A549 (cell line): Measurements from ENCODE around the gene C2orf42. TPM values are rescaled to one million over a fixed set of nuclear protein-coding genes. Genes with fewer than 3 reads are reported as not detected.

Source experiments
- ATAC-seq, 2 experiments: fragments of 200-7000 bp in 1 of 2; fragments of >200 bp in 1 of 2; cut with Nextera tagmentation in 1 of 2; cut with Tn5 transposase in 1 of 2; 3 replicates each; pipeline versions ENCODE4 v1.8.0 to v1.9.1; 2018 to 2020; ENCODE audit warnings: mild to moderate bottlenecking in 1 of 2, moderate library complexity in 1 of 2
- CTCF ChIA-PET: fragments of 300-600 bp; sonication (Branson Sonifier 250); formaldehyde crosslinking; extraction: SDS; loops from one replicate; lab custom pipeline; 2021; ENCODE audit warnings: antibody characterized with exemption, inconsistent platforms; lab: Yijun Ruan, JAX
- POLR2A ChIA-PET: fragments of 350-600 bp; formaldehyde crosslinking; extraction: SDS; loops from one replicate; lab custom pipeline; 2021; ENCODE audit warnings: antibody characterized with exemption, inconsistent platforms; lab: Yijun Ruan, JAX
- DNase-seq, 2 experiments: peaks; one replicate each; pipeline versions ENCODE4 v3.0.0 to v3.0.0-alpha.2; 2011 to 2016; ENCODE audit warnings: low read depth in 1 of 2, low spot score in 1 of 2
- FAIRE-seq: peaks from 2 replicates; lab custom pipeline; 2011; peaks lifted over from hg19 to GRCh38; lab: Jason Lieb, UNC
- H3K27ac ChIP-seq, 2 experiments: fragments of >200 bp; sonication (Bioruptor Twin); formaldehyde crosslinking; 3 replicates each; pipeline ENCODE4 v1.5.1; 2016 to 2017
- H3K4me1 ChIP-seq: fragments of >200 bp; sonication (Bioruptor Twin); formaldehyde crosslinking; 3 replicates; pipeline ENCODE4 v1.6.1; 2016
- H3K4me2 ChIP-seq: fragments of >200 bp; sonication (Bioruptor Twin); formaldehyde crosslinking; 3 replicates; pipeline ENCODE4 v1.6.1; 2016
- H3K4me3 ChIP-seq: fragments of >200 bp; sonication (Bioruptor Twin); formaldehyde crosslinking; 3 replicates; pipeline ENCODE4 v1.5.1; 2016
- H3K9me3 ChIP-seq: fragments of >200 bp; sonication (Bioruptor Twin); formaldehyde crosslinking; 3 replicates; pipeline ENCODE4 v1.6.1; 2016
- BHLHE40 ChIP-seq: IDR thresholded peaks from 2 replicates; pipeline ENCODE4 v1.6.1; 2012; ENCODE audit warnings: low read depth, low read length, inconsistent platforms
- CBX2 ChIP-seq: fragments of 200-600 bp; sonication (generic); IDR thresholded peaks from 2 replicates; pipeline ENCODE4 v1.6.1; 2016; ENCODE audit warnings: low read depth, mild to moderate bottlenecking, borderline replicate concordance
- CBX8 ChIP-seq: fragments of 200-600 bp; sonication (generic); IDR thresholded peaks from 2 replicates; pipeline ENCODE4 v1.6.1; 2016
- CHD4 ChIP-seq: fragments of 200-600 bp; sonication (generic); IDR thresholded peaks from 2 replicates; pipeline ENCODE4 v1.6.1; 2016; ENCODE audit warnings: antibody characterized with exemption, mild to moderate bottlenecking, borderline replicate concordance
- EHF ChIP-seq: fragments of 250-450 bp; sonication (Bioruptor Pico); IDR thresholded peaks from 2 replicates; pipeline ENCODE4 v1.5.0; 2020; ENCODE audit warnings: mild to moderate bottlenecking
- FOSB ChIP-seq: fragments of 250-450 bp; sonication (Bioruptor Pico); IDR thresholded peaks from 2 replicates; pipeline ENCODE4 v1.5.0; 2020; ENCODE audit warnings: mild to moderate bottlenecking, moderate library complexity
- FOXS1 ChIP-seq: fragments of 250-450 bp; sonication (Bioruptor Pico); IDR thresholded peaks from 2 replicates; pipeline ENCODE4 v1.5.0; 2020; ENCODE audit warnings: mild to moderate bottlenecking, moderate library complexity
- GATA3 ChIP-seq: IDR thresholded peaks from 2 replicates; pipeline ENCODE4 v1.6.1; 2012; ENCODE audit warnings: borderline replicate concordance
- HEYL ChIP-seq: fragments of 250-450 bp; sonication (Bioruptor Pico); IDR thresholded peaks from 2 replicates; pipeline ENCODE4 v1.8.0; 2021; ENCODE audit warnings: mild to moderate bottlenecking, moderate library complexity
- HOXA7 ChIP-seq: fragments of 250-450 bp; sonication (Bioruptor Pico); IDR thresholded peaks from 2 replicates; pipeline ENCODE4 v1.5.0; 2020; ENCODE audit warnings: mild to moderate bottlenecking, moderate library complexity
- MAFK ChIP-seq: fragments of 450-650 bp; IDR thresholded peaks from 2 replicates; pipeline ENCODE4 v1.6.1; 2014; ENCODE audit not compliant: partially characterized antibody
- MAZ ChIP-seq: fragments of 150-350 bp; IDR thresholded peaks from 2 replicates; pipeline ENCODE4 v1.6.1; 2014; ENCODE audit warnings: antibody characterized with exemption, low read depth, low read length, borderline replicate concordance
- MYC ChIP-seq: IDR thresholded peaks from 2 replicates; pipeline ENCODE4 v1.6.1; 2012; ENCODE audit warnings: mild to moderate bottlenecking, inconsistent platforms, low read length, improper control_type of control experiment, borderline replicate concordance
- NPAS2 ChIP-seq: fragments of 250-450 bp; sonication (Bioruptor Pico); IDR thresholded peaks from 2 replicates; pipeline ENCODE4 v1.8.0; 2022; ENCODE audit warnings: mild to moderate bottlenecking, moderate library complexity, borderline replicate concordance
- PHF8 ChIP-seq: fragments of 200-600 bp; sonication (generic); IDR thresholded peaks from 2 replicates; pipeline ENCODE4 v1.6.1; 2016; ENCODE audit warnings: low read depth, mild to moderate bottlenecking, antibody characterized with exemption, moderate library complexity, borderline replicate concordance
- POLR2A ChIP-seq: IDR thresholded peaks from 2 replicates; pipeline ENCODE4 v1.6.1; 2012; ENCODE audit warnings: mild to moderate bottlenecking, low read length
- POLR2AphosphoS2 ChIP-seq: conservative IDR thresholded peaks from 2 replicates; pipeline ENCODE4 v1.6.1; 2012; ENCODE audit warnings: low read length, improper control_type of control experiment, inconsistent platforms
- RFX5 ChIP-seq: fragments of 450-650 bp; IDR thresholded peaks from 2 replicates; pipeline ENCODE4 v1.7.1; 2014; ENCODE audit warnings: antibody characterized with exemption, mild to moderate bottlenecking, moderate library complexity
- TFCP2L1 ChIP-seq: fragments of 250-450 bp; sonication (Bioruptor Pico); IDR thresholded peaks from 2 replicates; pipeline ENCODE4 v1.5.0; 2021; ENCODE audit warnings: mild to moderate bottlenecking
- TP53 ChIP-seq: fragments of 250-450 bp; sonication (Bioruptor Pico); IDR thresholded peaks from 2 replicates; pipeline ENCODE4 v1.5.0; 2021; ENCODE audit warnings: mild to moderate bottlenecking, moderate library complexity
- ZC3H11A ChIP-seq: fragments of 450-650 bp; IDR thresholded peaks from 2 replicates; pipeline ENCODE4 v1.6.1; 2014; ENCODE audit warnings: antibody characterized with exemption, mild to moderate bottlenecking
- ZNF302 ChIP-seq: fragments of 250-450 bp; sonication (Bioruptor Pico); IDR thresholded peaks from 2 replicates; pipeline ENCODE4 v1.9.0; 2021; ENCODE audit warnings: inconsistent platforms, mild to moderate bottlenecking, moderate library complexity
- ZSCAN20 ChIP-seq: fragments of 250-450 bp; sonication (Bioruptor Pico); IDR thresholded peaks from 2 replicates; pipeline ENCODE4 v1.8.0; 2022; ENCODE audit warnings: mild to moderate bottlenecking, moderate library complexity
- WGBS: methylation state at CpG from one replicate; pipeline ENCODE4 v1.1.6; 2017; ENCODE audit errors: missing lambda C conversion rate; 5-methylcytosine and 5-hydroxymethylcytosine counted together
- polyA plus RNA-seq, 4 experiments: library from polyadenylated mRNA; depleted of rRNA in 3 of 4; stranded (reverse); fragments of >200 nt; fragmentation: RNase III in 1 of 4; extraction: RNeasy Plus Mini Kit Qiagen cat#74134 plus additional on column Dnase treatment in 1 of 4; gene quantifications; 2 replicates in 3 of 4; 3 replicates in 1 of 4; pipeline ENCODE4 v1.2.3, GENCODE V29; 2011 to 2017
- TF ChIP-seq, protein P1 (sequence below): fragments of 450-650 bp; IDR thresholded peaks from 2 replicates; pipeline ENCODE4 v1.6.1; 2014; ENCODE audit warnings: antibody characterized with exemption
- TF ChIP-seq, protein P2 (sequence below): fragments of >200 bp; sonication (Bioruptor Twin); formaldehyde crosslinking; IDR thresholded peaks from 3 replicates; pipeline ENCODE4 v1.5.1; 2016
- TF ChIP-seq, protein P3 (sequence below): fragments of >200 bp; sonication (Bioruptor Twin); formaldehyde crosslinking; IDR thresholded peaks from 2 replicates; pipeline ENCODE4 v1.6.1; 2016
- TF ChIP-seq, protein P4 (sequence below): fragments of 250-450 bp; sonication (Bioruptor Pico); IDR thresholded peaks from 2 replicates; pipeline ENCODE4 v1.5.0; 2020; ENCODE audit warnings: low read depth, mild to moderate bottlenecking, moderate library complexity
- TF ChIP-seq, protein P5 (sequence below): IDR thresholded peaks from 2 replicates; pipeline ENCODE4 v1.6.1; 2012
- TF ChIP-seq, protein P6 (sequence below): IDR thresholded peaks from 2 replicates; pipeline ENCODE4 v1.6.1; 2012

The C2orf42 gene
- polyA plus RNA-seq, 2 of the 4 experiments (the other 2 are of a cell fraction), result 9.5 to 10.4 TPM

DNA sequence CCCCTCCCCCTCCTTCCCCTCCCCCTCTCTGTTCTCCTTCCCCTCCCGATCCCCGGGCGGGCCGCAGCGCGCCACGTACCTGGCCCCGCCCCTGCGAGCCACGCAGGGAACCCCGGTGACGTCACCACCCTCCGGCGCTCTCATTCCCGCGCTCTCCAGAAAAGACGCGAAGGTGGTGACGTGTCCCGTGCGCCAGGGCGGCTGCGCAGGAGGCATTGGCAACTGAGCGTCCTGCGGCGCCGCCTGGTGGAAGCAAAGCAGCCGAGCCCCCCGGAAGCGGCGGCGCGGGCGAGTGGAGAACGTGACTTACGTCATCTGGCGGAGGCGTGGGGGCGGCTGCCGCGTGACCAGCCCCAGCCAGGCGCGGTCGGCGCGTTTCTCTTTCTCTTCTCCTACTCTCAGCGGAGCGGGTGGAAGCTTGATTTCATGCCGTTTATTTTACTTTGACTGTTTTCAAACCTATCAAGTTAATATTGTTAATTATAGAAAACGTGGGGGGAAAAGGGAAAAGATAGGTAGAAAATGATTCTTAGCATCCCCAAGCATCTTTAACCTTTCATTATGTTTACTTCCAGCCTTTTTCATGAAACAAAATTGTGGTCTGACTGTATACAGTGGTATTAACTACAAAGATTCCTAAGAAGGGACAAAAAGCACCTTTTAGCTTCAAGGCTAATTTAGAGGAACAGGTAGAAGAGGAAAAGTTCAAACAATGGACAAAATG is 48.1 kb downstream of the C2orf42 start (continued):
- no peak for TF ChIP-seq MAFK

DNA sequence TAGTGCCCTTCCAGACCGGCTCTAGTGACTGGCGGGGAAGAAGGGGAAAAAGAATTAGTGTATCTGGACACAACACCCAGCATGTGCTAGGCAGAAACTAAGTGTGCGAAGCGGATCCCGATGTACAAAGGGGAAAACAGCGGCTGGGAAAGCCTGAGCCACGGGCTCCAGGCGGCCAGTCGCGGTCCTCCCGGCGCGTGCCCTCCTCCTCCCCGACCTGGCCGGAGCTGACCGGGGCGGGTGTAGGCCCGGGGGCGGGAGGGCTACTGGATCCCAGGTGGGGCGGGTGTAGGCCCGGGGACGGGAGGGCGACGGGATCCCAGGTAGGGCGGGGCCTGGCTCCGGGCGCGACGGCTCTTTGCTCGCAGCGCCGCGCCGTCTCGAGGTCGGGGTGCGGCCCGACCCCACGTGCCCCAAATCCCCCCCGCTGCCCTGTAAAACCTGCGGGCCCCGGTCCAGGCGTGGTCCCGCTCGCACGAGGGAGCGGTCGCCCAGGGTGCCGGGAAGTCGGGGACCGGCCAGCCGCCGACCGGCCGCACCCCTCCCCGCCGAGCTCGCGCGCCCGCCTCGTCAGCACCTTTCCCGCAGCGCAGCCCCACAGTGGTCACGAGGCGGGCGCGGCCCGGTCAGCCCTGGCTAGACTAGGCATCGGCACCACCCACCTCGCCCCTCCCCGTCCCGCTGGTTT is 48.8 kb downstream of the C2orf42 start:
- FAIRE-seq (no peak), ATAC-seq (peak; percentile 78 to 86), DNase-seq (peak; percentile 51 to 84)
- H3K27ac ChIP-seq, result peak overlapping the region; percentile 96 to 100
- peak overlapping the region; percentile 63 for H3K4me3 ChIP-seq
- peak overlapping the region; percentile 92 for H3K4me2 ChIP-seq
- ChIA-PET CTCF (interaction anchor here (0.5 to 8.5 kb wide), 23 partner anchors 9 to 231 kb away, joined by 3 to 89 read pairs (median 6); partner anchors contain the start of genes MXD1, PCBP1 and SNRPG), POLR2A (interaction anchor here (0.6 to 5.5 kb wide), 19 partner anchors 9 to 249 kb away, joined by 3 to 87 read pairs (median 4); partner anchors contain the start of genes C2orf42, MXD1, SNRNP27 and SNRPG)
- peaks cover 30% of the 10 kb centered on the region for H3K4me1 ChIP-seq
- no peaks in the 10 kb centered on the region for H3K9me3 ChIP-seq
- 8% methylated on average over 10 of the region's 73 CpGs for WGBS
- TF ChIP-seq HOXA7 (CRISPR knock-in tag), result 0 out of 2 replicates have a peak, but pooled peaks have one; percentile 16
- TF ChIP-seq CBX2, result no peak
- peak; percentile 84; the same call in 1 of the 2 replicates for TF ChIP-seq TP53 (CRISPR knock-in tag)
- TF ChIP-seq RFX5, result no peak
- TF ChIP-seq ZC3H11A, result no peak
- TF ChIP-seq GATA3, result 0 out of 2 replicates have a peak, but pooled peaks have one; percentile 13
- no peak for TF ChIP-seq POLR2AphosphoS2
- TF ChIP-seq ZSCAN20, result no peak
- no peak for TF ChIP-seq HEYL (CRISPR knock-in tag)
- TF ChIP-seq PHF8, result peak; percentile 76; the same call in 1 of the 2 replicates
- TF ChIP-seq, protein P1, sequence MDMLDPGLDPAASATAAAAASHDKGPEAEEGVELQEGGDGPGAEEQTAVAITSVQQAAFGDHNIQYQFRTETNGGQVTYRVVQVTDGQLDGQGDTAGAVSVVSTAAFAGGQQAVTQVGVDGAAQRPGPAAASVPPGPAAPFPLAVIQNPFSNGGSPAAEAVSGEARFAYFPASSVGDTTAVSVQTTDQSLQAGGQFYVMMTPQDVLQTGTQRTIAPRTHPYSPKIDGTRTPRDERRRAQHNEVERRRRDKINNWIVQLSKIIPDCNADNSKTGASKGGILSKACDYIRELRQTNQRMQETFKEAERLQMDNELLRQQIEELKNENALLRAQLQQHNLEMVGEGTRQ, result peak; percentile 36; the same call in 1 of the 2 replicates
- 0 out of 2 replicates have a peak, but pooled peaks have one; percentile 41 for TF ChIP-seq MAZ
- TF ChIP-seq MAFK, result peak; percentile 85
- 0 out of 2 replicates have a peak, but pooled peaks have one; percentile 35 for TF ChIP-seq BHLHE40
- peak; percentile 10; the same call in 1 of the 2 replicates for TF ChIP-seq FOSB
- no peak for TF ChIP-seq CBX8
- TF ChIP-seq, protein P2, sequence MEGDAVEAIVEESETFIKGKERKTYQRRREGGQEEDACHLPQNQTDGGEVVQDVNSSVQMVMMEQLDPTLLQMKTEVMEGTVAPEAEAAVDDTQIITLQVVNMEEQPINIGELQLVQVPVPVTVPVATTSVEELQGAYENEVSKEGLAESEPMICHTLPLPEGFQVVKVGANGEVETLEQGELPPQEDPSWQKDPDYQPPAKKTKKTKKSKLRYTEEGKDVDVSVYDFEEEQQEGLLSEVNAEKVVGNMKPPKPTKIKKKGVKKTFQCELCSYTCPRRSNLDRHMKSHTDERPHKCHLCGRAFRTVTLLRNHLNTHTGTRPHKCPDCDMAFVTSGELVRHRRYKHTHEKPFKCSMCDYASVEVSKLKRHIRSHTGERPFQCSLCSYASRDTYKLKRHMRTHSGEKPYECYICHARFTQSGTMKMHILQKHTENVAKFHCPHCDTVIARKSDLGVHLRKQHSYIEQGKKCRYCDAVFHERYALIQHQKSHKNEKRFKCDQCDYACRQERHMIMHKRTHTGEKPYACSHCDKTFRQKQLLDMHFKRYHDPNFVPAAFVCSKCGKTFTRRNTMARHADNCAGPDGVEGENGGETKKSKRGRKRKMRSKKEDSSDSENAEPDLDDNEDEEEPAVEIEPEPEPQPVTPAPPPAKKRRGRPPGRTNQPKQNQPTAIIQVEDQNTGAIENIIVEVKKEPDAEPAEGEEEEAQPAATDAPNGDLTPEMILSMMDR, result no peak
- TF ChIP-seq NPAS2 (CRISPR knock-in tag), result peak; percentile 45; the same call in 1 of the 2 replicates
- TF ChIP-seq, protein P3, sequence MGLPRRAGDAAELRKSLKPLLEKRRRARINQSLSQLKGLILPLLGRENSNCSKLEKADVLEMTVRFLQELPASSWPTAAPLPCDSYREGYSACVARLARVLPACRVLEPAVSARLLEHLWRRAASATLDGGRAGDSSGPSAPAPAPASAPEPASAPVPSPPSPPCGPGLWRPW, result no peak
- no peak for TF ChIP-seq CHD4
- TF ChIP-seq, protein P4, sequence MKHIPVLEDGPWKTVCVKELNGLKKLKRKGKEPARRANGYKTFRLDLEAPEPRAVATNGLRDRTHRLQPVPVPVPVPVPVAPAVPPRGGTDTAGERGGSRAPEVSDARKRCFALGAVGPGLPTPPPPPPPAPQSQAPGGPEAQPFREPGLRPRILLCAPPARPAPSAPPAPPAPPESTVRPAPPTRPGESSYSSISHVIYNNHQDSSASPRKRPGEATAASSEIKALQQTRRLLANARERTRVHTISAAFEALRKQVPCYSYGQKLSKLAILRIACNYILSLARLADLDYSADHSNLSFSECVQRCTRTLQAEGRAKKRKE (CRISPR knock-in tag), result peak; percentile 32
- peak; percentile 66; the same call in 1 of the 2 replicates for TF ChIP-seq EHF
- TF ChIP-seq, protein P5, sequence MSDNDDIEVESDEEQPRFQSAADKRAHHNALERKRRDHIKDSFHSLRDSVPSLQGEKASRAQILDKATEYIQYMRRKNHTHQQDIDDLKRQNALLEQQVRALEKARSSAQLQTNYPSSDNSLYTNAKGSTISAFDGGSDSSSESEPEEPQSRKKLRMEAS, result peak; percentile 22; the same call in 1 of the 2 replicates
- TF ChIP-seq POLR2A, result peak; percentile 57
- no peak for TF ChIP-seq ZNF302 (CRISPR knock-in tag)
- no peak for TF ChIP-seq FOXS1 (CRISPR knock-in tag)
- TF ChIP-seq, protein P6, sequence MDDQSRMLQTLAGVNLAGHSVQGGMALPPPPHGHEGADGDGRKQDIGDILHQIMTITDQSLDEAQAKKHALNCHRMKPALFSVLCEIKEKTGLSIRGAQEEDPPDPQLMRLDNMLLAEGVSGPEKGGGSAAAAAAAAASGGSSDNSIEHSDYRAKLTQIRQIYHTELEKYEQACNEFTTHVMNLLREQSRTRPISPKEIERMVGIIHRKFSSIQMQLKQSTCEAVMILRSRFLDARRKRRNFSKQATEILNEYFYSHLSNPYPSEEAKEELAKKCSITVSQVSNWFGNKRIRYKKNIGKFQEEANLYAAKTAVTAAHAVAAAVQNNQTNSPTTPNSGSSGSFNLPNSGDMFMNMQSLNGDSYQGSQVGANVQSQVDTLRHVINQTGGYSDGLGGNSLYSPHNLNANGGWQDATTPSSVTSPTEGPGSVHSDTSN, result peak; percentile 24; the same call in 1 of the 2 replicates
- peak; percentile 92 for TF ChIP-seq MYC
- peak; percentile 72; the same call in 1 of the 2 replicates for TF ChIP-seq TFCP2L1
